ENCODE data around the gene LMX1A. TPM values are rescaled to one million over a fixed set of nuclear protein-coding genes. Genes with fewer than 3 reads are reported as not detected.

Gene LMX1A
- total and polyA plus RNA-seq, 2 experiments from 2014 or later = not detected

DNA sequence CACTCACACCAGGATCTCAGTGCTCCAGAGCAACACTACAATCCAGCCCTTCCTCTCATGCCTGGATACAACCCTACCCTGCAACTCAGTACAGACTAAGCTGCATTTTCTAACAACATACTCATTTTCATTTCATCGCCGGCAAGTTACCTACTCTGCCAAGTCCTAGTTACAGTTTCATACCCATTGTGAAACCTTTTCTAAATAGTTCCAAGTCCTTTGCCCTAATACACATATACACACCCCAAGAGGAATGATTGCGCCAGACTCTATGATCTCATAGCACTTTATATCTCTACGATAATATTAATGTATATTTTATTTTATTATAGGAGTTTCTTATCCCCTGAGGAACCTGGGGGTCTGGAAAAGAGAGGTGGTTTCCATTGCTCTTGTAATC, 122.4 kb downstream of the LMX1A start:
- Mint-ChIP-seq H3K27ac (no peak overlapping the region), H3K4me3 (no peak overlapping the region), H3K4me1 (peaks cover 23% of the 10 kb centered on the region), H3K9me3 (no peaks in the 10 kb centered on the region), H3K36me3 (ENCODE audit: low read depth) (no peaks in the 10 kb centered on the region), H3K27me3 (ENCODE audit: insufficient read depth, low read depth, poor library complexity) (peaks cover 57% of the 10 kb centered on the region)
- TF ChIP-seq ZNF331 (CRISPR knock-in tag; IDR thresholded peaks at IDR 0.05; ENCODE audit: low read depth) (no peak), CREB1 (CRISPR knock-in tag; IDR thresholded peaks at IDR 0.05; ENCODE audit: low read depth) (no peak), NANOG (IDR thresholded peaks at IDR 0.05; ENCODE audit: borderline replicate concordance) (no peak), EZH2phosphoT487 (IDR thresholded peaks at IDR 0.05; ENCODE audit: unreplicated experiment) (no peak), STAT1 (IDR thresholded peaks at IDR 0.05; ENCODE audit: unreplicated experiment) (no peak), ZNF114 (CRISPR knock-in tag; IDR thresholded peaks at IDR 0.05) (no peak), POLR2AphosphoS5 (IDR thresholded peaks at IDR 0.05; ENCODE audit: low read depth) (no peak), EZH2 (IDR thresholded peaks at IDR 0.05; ENCODE audit: low read depth, unreplicated experiment) (no peak), JUNB (IDR thresholded peaks at IDR 0.05; ENCODE audit: unreplicated experiment) (no peak)
- TF ChIP-seq, protein P1, sequence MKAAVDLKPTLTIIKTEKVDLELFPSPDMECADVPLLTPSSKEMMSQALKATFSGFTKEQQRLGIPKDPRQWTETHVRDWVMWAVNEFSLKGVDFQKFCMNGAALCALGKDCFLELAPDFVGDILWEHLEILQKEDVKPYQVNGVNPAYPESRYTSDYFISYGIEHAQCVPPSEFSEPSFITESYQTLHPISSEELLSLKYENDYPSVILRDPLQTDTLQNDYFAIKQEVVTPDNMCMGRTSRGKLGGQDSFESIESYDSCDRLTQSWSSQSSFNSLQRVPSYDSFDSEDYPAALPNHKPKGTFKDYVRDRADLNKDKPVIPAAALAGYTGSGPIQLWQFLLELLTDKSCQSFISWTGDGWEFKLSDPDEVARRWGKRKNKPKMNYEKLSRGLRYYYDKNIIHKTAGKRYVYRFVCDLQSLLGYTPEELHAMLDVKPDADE (IDR thresholded peaks at IDR 0.05) = no peak
- TF ChIP-seq, protein P2, sequence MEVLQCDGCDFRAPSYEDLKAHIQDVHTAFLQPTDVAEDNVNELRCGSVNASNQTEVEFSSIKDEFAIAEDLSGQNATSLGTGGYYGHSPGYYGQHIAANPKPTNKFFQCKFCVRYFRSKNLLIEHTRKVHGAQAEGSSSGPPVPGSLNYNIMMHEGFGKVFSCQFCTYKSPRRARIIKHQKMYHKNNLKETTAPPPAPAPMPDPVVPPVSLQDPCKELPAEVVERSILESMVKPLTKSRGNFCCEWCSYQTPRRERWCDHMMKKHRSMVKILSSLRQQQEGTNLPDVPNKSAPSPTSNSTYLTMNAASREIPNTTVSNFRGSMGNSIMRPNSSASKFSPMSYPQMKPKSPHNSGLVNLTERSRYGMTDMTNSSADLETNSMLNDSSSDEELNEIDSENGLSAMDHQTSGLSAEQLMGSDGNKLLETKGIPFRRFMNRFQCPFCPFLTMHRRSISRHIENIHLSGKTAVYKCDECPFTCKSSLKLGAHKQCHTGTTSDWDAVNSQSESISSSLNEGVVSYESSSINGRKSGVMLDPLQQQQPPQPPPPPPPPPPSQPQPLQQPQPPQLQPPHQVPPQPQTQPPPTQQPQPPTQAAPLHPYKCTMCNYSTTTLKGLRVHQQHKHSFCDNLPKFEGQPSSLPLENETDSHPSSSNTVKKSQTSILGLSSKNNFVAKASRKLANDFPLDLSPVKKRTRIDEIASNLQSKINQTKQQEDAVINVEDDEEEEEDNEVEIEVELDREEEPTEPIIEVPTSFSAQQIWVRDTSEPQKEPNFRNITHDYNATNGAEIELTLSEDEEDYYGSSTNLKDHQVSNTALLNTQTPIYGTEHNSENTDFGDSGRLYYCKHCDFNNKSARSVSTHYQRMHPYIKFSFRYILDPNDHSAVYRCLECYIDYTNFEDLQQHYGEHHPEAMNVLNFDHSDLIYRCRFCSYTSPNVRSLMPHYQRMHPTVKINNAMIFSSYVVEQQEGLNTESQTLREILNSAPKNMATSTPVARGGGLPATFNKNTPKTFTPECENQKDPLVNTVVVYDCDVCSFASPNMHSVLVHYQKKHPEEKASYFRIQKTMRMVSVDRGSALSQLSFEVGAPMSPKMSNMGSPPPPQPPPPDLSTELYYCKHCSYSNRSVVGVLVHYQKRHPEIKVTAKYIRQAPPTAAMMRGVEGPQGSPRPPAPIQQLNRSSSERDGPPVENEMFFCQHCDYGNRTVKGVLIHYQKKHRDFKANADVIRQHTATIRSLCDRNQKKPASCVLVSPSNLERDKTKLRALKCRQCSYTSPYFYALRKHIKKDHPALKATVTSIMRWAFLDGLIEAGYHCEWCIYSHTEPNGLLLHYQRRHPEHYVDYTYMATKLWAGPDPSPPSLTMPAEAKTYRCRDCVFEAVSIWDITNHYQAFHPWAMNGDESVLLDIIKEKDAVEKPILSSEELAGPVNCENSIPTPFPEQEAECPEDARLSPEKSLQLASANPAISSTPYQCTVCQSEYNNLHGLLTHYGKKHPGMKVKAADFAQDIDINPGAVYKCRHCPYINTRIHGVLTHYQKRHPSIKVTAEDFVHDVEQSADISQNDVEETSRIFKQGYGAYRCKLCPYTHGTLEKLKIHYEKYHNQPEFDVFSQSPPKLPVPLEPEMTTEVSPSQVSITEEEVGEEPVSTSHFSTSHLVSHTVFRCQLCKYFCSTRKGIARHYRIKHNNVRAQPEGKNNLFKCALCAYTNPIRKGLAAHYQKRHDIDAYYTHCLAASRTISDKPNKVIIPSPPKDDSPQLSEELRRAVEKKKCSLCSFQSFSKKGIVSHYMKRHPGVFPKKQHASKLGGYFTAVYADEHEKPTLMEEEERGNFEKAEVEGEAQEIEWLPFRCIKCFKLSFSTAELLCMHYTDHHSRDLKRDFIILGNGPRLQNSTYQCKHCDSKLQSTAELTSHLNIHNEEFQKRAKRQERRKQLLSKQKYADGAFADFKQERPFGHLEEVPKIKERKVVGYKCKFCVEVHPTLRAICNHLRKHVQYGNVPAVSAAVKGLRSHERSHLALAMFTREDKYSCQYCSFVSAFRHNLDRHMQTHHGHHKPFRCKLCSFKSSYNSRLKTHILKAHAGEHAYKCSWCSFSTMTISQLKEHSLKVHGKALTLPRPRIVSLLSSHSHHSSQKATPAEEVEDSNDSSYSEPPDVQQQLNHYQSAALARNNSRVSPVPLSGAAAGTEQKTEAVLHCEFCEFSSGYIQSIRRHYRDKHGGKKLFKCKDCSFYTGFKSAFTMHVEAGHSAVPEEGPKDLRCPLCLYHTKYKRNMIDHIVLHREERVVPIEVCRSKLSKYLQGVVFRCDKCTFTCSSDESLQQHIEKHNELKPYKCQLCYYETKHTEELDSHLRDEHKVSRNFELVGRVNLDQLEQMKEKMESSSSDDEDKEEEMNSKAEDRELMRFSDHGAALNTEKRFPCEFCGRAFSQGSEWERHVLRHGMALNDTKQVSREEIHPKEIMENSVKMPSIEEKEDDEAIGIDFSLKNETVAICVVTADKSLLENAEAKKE (CRISPR knock-in tag; IDR thresholded peaks at IDR 0.05) = no peak
- TF ChIP-seq, protein P3, sequence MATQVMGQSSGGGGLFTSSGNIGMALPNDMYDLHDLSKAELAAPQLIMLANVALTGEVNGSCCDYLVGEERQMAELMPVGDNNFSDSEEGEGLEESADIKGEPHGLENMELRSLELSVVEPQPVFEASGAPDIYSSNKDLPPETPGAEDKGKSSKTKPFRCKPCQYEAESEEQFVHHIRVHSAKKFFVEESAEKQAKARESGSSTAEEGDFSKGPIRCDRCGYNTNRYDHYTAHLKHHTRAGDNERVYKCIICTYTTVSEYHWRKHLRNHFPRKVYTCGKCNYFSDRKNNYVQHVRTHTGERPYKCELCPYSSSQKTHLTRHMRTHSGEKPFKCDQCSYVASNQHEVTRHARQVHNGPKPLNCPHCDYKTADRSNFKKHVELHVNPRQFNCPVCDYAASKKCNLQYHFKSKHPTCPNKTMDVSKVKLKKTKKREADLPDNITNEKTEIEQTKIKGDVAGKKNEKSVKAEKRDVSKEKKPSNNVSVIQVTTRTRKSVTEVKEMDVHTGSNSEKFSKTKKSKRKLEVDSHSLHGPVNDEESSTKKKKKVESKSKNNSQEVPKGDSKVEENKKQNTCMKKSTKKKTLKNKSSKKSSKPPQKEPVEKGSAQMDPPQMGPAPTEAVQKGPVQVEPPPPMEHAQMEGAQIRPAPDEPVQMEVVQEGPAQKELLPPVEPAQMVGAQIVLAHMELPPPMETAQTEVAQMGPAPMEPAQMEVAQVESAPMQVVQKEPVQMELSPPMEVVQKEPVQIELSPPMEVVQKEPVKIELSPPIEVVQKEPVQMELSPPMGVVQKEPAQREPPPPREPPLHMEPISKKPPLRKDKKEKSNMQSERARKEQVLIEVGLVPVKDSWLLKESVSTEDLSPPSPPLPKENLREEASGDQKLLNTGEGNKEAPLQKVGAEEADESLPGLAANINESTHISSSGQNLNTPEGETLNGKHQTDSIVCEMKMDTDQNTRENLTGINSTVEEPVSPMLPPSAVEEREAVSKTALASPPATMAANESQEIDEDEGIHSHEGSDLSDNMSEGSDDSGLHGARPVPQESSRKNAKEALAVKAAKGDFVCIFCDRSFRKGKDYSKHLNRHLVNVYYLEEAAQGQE (IDR thresholded peaks at IDR 0.05; ENCODE audit: unreplicated experiment) = no peak
- TF ChIP-seq, protein P4, sequence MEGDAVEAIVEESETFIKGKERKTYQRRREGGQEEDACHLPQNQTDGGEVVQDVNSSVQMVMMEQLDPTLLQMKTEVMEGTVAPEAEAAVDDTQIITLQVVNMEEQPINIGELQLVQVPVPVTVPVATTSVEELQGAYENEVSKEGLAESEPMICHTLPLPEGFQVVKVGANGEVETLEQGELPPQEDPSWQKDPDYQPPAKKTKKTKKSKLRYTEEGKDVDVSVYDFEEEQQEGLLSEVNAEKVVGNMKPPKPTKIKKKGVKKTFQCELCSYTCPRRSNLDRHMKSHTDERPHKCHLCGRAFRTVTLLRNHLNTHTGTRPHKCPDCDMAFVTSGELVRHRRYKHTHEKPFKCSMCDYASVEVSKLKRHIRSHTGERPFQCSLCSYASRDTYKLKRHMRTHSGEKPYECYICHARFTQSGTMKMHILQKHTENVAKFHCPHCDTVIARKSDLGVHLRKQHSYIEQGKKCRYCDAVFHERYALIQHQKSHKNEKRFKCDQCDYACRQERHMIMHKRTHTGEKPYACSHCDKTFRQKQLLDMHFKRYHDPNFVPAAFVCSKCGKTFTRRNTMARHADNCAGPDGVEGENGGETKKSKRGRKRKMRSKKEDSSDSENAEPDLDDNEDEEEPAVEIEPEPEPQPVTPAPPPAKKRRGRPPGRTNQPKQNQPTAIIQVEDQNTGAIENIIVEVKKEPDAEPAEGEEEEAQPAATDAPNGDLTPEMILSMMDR (conservative IDR thresholded peaks at IDR 0.05; ENCODE audit: low read depth in 2 of 2) = no peak
- Histone ChIP-seq H3K4me1 (ENCODE audit: insufficient read depth) (peaks cover 7% of the 10 kb centered on the region), H2AFZ (no peak overlapping the region), H3K36me3 (ENCODE audit: insufficient read depth) (no peaks in the 10 kb centered on the region), H3K9me2 (ENCODE audit: insufficient read depth) (no peaks in the 10 kb centered on the region), H3K27me3 (ENCODE audit: insufficient read depth) (peaks cover 77% of the 10 kb centered on the region), H3F3A (replicated peaks; ENCODE audit: low read depth) (no peaks in the 10 kb centered on the region), H3K79me2 (replicated peaks; ENCODE audit: insufficient read depth) (no peaks in the 10 kb centered on the region), H3K27ac (ENCODE audit: low read depth) (no peak overlapping the region), H3K4me3 (no peak overlapping the region), H3K4me2 (no peak overlapping the region), H4K20me1 (replicated peaks; ENCODE audit: insufficient read depth) (no peaks in the 10 kb centered on the region; the same call in 1 of the 2 replicates)
- DNase-seq (ENCODE audit: low spot score) (no peak), ATAC-seq (no peak)

All from GM23338 (cell line).